HG03354 (cell line): ENCODE results near the gene PFKP.

Source experiments
- ATAC-seq: cut with Tn5 transposase; IDR thresholded peaks from one replicate; pipeline ENCODE4 v1.9.1; 2021; ENCODE audit warnings: mild to moderate bottlenecking; ENCODE audit not compliant: unreplicated experiment, poor library complexity, severe bottlenecking

Gene PFKP

GRCh38 chr10:3067118-3067858, at the start of gene PFKP:
Gene PFKP (plus strand): TSS chr10:3067548. CDS start chr10:3067596, 48 bp downstream.
- peak; percentile 53 for ATAC-seq

- ATAC-seq, result no peak
These were observed 49.1 kb upstream of the PFKP start for GRCh38 chr10:3018247-3018646.

- no peak for ATAC-seq
These were observed 47.0 kb upstream of the PFKP start for GRCh38 chr10:3020311-3020710.

- ATAC-seq, result no peak
These were observed 46.5 kb upstream of the PFKP start for GRCh38 chr10:3020881-3021280.

GRCh38 chr10:3022027-3022426, 45.3 kb upstream of the PFKP start:
- no peak for ATAC-seq

GRCh38 chr10:3023892-3024291, 43.5 kb upstream of the PFKP start:
- no peak for ATAC-seq

GRCh38 chr10:3025026-3025683, 42.2 kb upstream of the PFKP start:
- no peak for ATAC-seq

- ATAC-seq, result no peak
These were observed 39.5 kb upstream of the PFKP start for GRCh38 chr10:3027866-3028265.

GRCh38 chr10:3028441-3028840, 38.9 kb upstream of the PFKP start:
- no peak for ATAC-seq

- ATAC-seq, result no peak
These were observed 36.6 kb upstream of the PFKP start for GRCh38 chr10:3030765-3031164.

GRCh38 chr10:3031490-3031889, 35.9 kb upstream of the PFKP start:
- no peak for ATAC-seq

- ATAC-seq, result no peak
These were observed 33.4 kb upstream of the PFKP start for GRCh38 chr10:3033925-3034324.

- ATAC-seq, result no peak
These were observed 32.7 kb upstream of the PFKP start for GRCh38 chr10:3034616-3035015.

- peak; percentile 97 for ATAC-seq
These were observed 31.0 kb upstream of the PFKP start for GRCh38 chr10:3036155-3037021.

GRCh38 chr10:3037182-3037581, 30.2 kb upstream of the PFKP start:
- no peak for ATAC-seq

GRCh38 chr10:3040069-3040468, 27.3 kb upstream of the PFKP start:
- no peak for ATAC-seq

- ATAC-seq, result no peak
These were observed 24.8 kb upstream of the PFKP start for GRCh38 chr10:3042589-3042988.

GRCh38 chr10:3043512-3044368, 23.6 kb upstream of the PFKP start:
- peak; percentile 88 for ATAC-seq

- no peak for ATAC-seq
These were observed 21.7 kb upstream of the PFKP start for GRCh38 chr10:3045471-3046209.
